Tibial nerve (tissue), 4 donors: ENCODE data around the gene MAP3K14. TPM values are rescaled to one million over a fixed set of nuclear protein-coding genes. Genes with fewer than 3 reads are reported as not detected.

Experiments used
- DNase-seq, 2 donors: peaks; one replicate each; pipeline ENCODE4 v3.0.0-alpha.2; 2019; ENCODE audit warnings: low spot score in 2 of 2
- H3K27ac ChIP-seq, 4 donors: fragments of 200-600 bp; sonication (generic) in 3 of 4; one replicate each; pipeline ENCODE4 v1.5.1; 2017 to 2019; ENCODE audit warnings: mild to moderate bottlenecking in 1 of 4
- H3K27me3 ChIP-seq, 2 donors: fragments of 200-600 bp; sonication (generic) in 1 of 2; one replicate each; pipeline versions ENCODE4 v1.5.1 to v1.6.0; 2017 to 2019
- H3K36me3 ChIP-seq, 3 donors: fragments of 200-600 bp; sonication (generic); one replicate each; pipeline ENCODE4 v1.5.1; 2018 to 2019
- H3K4me1 ChIP-seq, 4 donors: fragments of 200-600 bp; sonication (generic) in 3 of 4; one replicate each; pipeline ENCODE4 v1.5.1; 2017 to 2019
- H3K4me3 ChIP-seq, 4 donors: fragments of 200-600 bp; sonication (generic) in 3 of 4; one replicate each; pipeline ENCODE4 v1.5.1; 2017 to 2019; ENCODE audit warnings: mild to moderate bottlenecking in 1 of 4, moderate library complexity in 1 of 4
- H3K9me3 ChIP-seq, 4 donors: fragments of 200-600 bp; sonication (generic) in 3 of 4; one replicate each; pipeline ENCODE4 v1.5.1; 2017 to 2019
- CTCF ChIP-seq, 5 experiments: fragments of 200-600 bp in 3 of 5; fragments of 450-650 bp in 2 of 5; sonication (generic) in 3 of 5; IDR thresholded peaks; one replicate each; pipeline ENCODE4 v1.5.1; 2016 to 2019; ENCODE audit warnings: antibody characterized with exemption in 5 of 5, mild to moderate bottlenecking in 3 of 5, moderate library complexity in 2 of 5
- EP300 ChIP-seq, 2 donors: sonication (generic); formaldehyde crosslinking; IDR thresholded peaks; one replicate each; pipeline ENCODE4 v1.6.1; 2017; ENCODE audit warnings: antibody characterized with exemption in 2 of 2, mild to moderate bottlenecking in 1 of 2
- POLR2A ChIP-seq, 2 donors: fragments of 450-650 bp; IDR thresholded peaks; one replicate each; pipeline ENCODE4 v1.6.1; 2017; ENCODE audit warnings: antibody characterized with exemption in 2 of 2, mild to moderate bottlenecking in 2 of 2, moderate library complexity in 2 of 2
- WGBS, 2 donors: methylation state at CpG; one replicate each; pipeline ENCODE4 v1.1.5; 2018; 5-methylcytosine and 5-hydroxymethylcytosine counted together
- total RNA-seq, 4 donors: library from RNA; depleted of rRNA; stranded (reverse); fragments of >200 nt; gene quantifications; one replicate each; pipeline ENCODE4 v1.1.0, GENCODE V29; 2016

The MAP3K14 gene
- total RNA-seq, 4 donors from 2014 or later: 9.6 to 15.6 (median 13.3) TPM

DNA sequence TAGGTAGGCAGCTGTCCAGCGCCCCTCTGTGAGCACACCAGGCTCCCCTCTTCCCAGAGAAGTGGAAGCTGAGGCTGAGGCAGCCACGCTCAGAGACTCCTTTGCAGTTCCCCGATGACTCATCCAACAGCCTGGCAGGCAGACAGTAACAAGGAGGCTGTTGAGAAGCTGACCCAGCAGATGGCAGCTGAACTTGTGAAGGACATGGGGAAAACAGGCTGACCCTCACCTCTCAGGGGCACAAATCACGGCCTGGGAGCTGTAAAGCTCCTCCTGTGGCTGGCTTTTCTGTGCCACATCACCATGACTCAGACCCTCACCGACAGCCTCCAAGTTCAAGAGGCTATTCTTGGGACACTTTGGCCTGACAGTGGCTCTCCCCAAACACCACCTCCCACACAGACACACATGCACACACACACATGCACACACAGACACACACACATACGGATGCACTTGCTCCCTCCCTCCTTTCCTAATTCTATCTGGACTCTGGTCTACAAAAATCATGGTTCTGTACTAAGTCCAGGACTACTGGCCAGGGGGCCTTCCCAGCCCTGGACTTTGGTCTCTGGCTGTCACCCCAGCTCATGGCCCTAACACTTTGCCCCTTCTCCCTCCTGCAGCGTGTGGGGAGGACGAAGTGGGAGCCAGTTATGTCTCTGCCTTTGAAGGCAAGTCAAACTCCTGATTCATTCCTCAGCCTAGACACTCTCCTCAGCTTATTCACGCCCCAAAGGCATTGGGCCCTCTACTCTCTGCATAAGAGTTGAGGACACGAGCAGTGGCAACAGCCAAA is 23.2 kb downstream of the MAP3K14 start:
- Histone ChIP-seq H3K9me3 (no peaks in the 10 kb centered on the region), H3K4me3 (no peak overlapping the region), H3K36me3 (peaks cover 0 to 20% (median 8%) of the 10 kb centered on the region in 3 donors), H3K4me1 (peaks cover 0 to 98% (median 62%) of the 10 kb centered on the region in 4 donors), H3K27me3 (no peaks in the 10 kb centered on the region), H3K27ac (peak overlapping the region in 3 of 4 donors; percentile 52 to 75 (median 74))
- DNase-seq: peak; percentile 71 to 79
- TF ChIP-seq CTCF (IDR thresholded peaks at IDR 0.05) (no peak), EP300 (IDR thresholded peaks at IDR 0.05) (peak in 1 of 2 donors; percentile 65)
- 20 to 36% methylated on average over 7 to 10 of the region's 10 CpGs for WGBS, 2 donors

GRCh38 chr17:45292696-45293412 is 24.0 kb downstream of the MAP3K14 start:
- Histone ChIP-seq H3K27ac (peak overlapping the region in 3 of 4 donors; percentile 52 to 75 (median 74)), H3K4me3 (no peak overlapping the region), H3K4me1 (peaks cover 0 to 97% (median 57%) of the 10 kb centered on the region in 4 donors), H3K27me3 (no peaks in the 10 kb centered on the region), H3K36me3 (peaks cover 0 to 26% (median 8%) of the 10 kb centered on the region in 3 donors), H3K9me3 (no peaks in the 10 kb centered on the region)
- WGBS, 2 donors: 64% methylated on average over 12 of the region's 12 CpGs
- no peak for DNase-seq
- TF ChIP-seq CTCF (IDR thresholded peaks at IDR 0.05) (no peak), POLR2A (IDR thresholded peaks at IDR 0.05) (no peak), EP300 (IDR thresholded peaks at IDR 0.05) (no peak)

GRCh38 chr17:45291171-45291805 is 25.5 kb downstream of the MAP3K14 start:
- TF ChIP-seq POLR2A (IDR thresholded peaks at IDR 0.05): no peak
- TF ChIP-seq EP300 (IDR thresholded peaks at IDR 0.05): peak in 1 of 2 donors; percentile 36
- Histone ChIP-seq H3K36me3 (peaks cover 0 to 42% (median 21%) of the 10 kb centered on the region in 3 donors), H3K9me3 (no peaks in the 10 kb centered on the region), H3K4me1 (peaks cover 0 to 84% (median 49%) of the 10 kb centered on the region in 4 donors), H3K27ac (peak overlapping the region in 2 of 4 donors; percentile 54 to 75), H3K4me3 (no peak overlapping the region), H3K27me3 (no peaks in the 10 kb centered on the region)
- WGBS, 2 donors: 59 to 68% methylated on average over 5 of the region's 5 CpGs
- DNase-seq: peak in 1 of 2 donors; percentile 60

DNA sequence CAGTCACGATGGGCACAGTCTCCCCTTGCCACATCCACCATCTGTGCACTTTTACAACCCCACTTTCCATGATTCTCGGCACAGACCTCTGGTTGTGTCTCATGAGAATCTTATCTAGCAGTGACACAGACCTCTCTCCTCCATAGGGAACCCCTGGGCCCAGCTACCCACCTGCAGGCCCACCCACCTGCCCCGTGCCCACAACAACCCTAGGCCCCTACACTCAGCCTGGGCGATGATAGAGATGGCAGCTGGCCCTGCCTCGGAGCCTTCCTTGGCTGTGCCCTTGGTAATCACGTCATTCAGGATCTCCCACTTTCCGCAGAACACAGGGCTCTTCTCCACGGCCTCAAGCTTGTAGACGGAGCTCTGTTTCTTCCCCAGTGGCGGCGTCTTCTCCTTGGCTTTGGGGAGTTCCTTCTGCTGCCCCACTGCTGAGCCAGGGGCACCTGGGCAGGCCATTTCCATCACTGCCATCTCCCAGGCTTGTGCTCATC is 26.5 kb downstream of the MAP3K14 start:
- H3K9me3 ChIP-seq: no peaks in the 10 kb centered on the region
- WGBS, 2 donors: 90 to 94% methylated on average over 11 of the region's 11 CpGs
- peak overlapping the region in 2 of 4 donors; percentile 35 to 63 for H3K27ac ChIP-seq
- H3K27me3 ChIP-seq: no peaks in the 10 kb centered on the region
- H3K36me3 ChIP-seq: peaks cover 0 to 51% (median 21%) of the 10 kb centered on the region in 3 donors
- peaks cover 0 to 74% (median 41%) of the 10 kb centered on the region in 4 donors for H3K4me1 ChIP-seq
- no peak overlapping the region for H3K4me3 ChIP-seq
- no peak for DNase-seq
- TF ChIP-seq EP300 (IDR thresholded peaks at IDR 0.05) (no peak), POLR2A (IDR thresholded peaks at IDR 0.05) (no peak)

GRCh38 chr17:45289301-45290268 is 27.2 kb downstream of the MAP3K14 start:
- H3K9me3 ChIP-seq: no peaks in the 10 kb centered on the region
- WGBS, 2 donors: 79 to 81% methylated on average over 15 of the region's 15 CpGs
- H3K4me1 ChIP-seq: peaks cover 0 to 67% (median 34%) of the 10 kb centered on the region in 4 donors
- no peak overlapping the region for H3K4me3 ChIP-seq
- H3K36me3 ChIP-seq: peaks cover 0 to 59% (median 28%) of the 10 kb centered on the region in 3 donors
- peak overlapping the region in 1 of 4 donors; percentile 35 for H3K27ac ChIP-seq
- TF ChIP-seq POLR2A (IDR thresholded peaks at IDR 0.05): no peak
- no peak for TF ChIP-seq EP300 (IDR thresholded peaks at IDR 0.05)
- no peak for TF ChIP-seq CTCF (IDR thresholded peaks at IDR 0.05)
- DNase-seq: no peak
- H3K27me3 ChIP-seq: no peaks in the 10 kb centered on the region
